ENCODE data around the gene BRCC3.

The BRCC3 gene

DNA sequence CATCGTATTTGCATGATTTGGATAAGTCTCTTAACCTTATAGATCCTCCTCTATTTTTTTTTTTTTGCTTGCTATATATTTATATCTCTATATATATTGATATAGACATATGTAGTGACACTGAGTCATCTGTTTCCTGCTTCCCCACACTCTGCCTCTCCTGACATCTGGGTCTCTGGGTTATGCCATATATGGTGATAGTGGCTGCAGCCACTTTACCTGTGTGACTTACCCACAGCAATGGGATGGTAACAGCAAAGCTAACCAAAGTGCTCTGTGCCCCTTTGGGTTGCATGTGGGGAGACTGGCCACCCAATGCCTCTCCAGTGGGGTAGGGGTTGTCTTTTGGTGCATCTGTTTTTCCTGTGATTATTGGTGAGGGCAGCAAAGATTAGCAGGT, 14.8 kb upstream of the BRCC3 start:
- no peak for DNase-seq (ENCODE audit: extremely low spot score, insufficient read length, low read depth)
- peak; percentile 18 for FAIRE-seq

DNA sequence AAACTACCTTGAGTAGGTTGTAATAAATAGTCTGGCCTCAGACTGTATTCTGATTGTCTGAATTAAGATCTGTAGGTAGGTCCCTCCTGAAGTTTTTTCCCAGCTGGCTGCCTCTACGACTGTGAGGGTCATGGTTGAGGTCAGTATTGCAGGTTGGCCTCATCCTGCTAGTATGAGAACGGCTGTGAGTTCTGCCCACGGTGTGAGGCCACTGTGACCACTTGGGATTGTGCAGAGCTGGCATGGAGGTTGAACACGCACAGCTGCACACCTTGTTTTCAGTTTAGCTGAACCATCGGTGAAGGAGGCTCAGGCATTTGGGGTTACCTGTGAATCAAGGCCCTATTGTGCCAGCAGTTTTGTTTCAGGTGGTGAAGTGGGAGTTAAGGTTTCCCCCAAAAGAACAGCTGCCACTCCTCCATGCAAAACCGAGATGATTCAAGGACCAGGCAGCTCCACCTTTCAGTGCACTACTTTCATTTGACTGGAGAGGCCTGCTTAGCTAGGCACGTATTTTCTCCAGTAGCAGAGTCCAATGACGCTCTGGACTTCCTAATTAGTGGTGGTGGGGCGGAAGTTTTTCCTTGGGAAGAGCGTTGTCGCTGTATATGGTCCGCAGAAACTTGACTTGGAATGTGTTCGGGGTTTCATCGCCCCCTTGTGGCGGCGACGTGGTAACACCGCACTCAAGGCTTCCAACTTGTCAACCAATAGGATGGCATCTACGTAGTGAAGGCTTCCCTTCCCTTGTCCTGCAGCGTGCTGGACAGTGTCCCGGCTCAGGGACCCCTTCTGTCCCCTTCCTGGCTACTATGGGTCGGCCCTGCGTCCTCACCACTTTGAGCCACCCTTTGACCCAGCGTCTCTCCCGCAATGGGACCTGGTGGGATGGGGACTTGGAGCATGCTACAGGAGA, 14.2 kb upstream of the BRCC3 start:
- FAIRE-seq (peak; percentile 73), DNase-seq (ENCODE audit: extremely low spot score, insufficient read length, low read depth) (peak; percentile 9)

DNA sequence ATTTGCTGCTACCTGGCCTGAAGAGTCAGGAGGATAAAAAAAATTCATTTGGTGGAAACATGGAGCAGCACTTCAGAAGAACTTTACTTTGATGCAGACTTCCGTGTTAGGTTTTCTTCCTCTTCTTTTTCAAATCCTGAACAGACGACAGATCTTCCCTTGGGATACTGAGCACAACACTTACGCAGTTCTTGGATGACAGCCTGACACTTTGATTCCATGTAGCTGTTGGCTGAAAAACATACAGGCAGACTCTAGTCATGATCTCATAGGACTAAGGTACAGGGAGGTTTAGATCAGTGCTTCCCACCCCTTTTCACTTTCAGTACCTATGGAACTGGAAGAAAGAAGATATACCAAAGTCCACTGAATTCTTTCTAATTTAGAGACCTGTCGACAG, 9.5 kb upstream of the BRCC3 start:
- DNase-seq (ENCODE audit: extremely low spot score, insufficient read length, low read depth) = no peak
- no peak for FAIRE-seq

DNA sequence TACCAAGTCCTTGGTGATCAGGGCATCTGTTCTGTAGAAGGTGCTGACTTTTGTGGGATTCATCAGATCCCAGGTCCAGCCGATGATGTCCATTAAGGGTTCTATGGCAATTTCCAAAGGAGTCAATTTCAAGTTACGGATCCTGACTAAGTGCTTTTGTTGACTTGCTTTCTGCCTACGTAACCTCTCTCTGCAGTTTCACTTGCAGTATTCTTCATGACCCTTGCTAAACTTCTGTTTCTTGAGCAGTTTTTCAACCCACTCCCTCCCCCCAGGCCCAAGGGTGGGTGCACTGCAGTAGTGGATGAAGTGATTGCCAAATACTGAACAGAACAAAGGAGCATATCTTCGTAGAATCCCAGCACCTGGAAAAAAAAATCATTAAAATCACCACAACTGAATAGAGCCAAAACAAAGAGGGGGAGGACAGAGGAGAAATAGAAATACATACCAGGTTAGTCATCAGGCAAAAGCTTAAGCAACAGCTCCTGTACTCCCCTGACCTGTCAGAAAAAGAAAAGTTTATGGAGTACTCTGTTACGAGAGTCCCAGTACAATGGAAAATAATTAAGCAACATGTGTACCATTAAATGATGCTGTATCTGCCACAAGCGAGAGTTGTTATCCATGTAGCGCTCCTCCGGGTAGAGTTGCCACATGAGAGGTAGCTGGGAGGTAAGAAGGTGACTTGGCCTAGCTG, 6.1 kb upstream of the BRCC3 start:
- DNase-seq (ENCODE audit: extremely low spot score, insufficient read length, low read depth) (no peak), FAIRE-seq (no peak)

DNA sequence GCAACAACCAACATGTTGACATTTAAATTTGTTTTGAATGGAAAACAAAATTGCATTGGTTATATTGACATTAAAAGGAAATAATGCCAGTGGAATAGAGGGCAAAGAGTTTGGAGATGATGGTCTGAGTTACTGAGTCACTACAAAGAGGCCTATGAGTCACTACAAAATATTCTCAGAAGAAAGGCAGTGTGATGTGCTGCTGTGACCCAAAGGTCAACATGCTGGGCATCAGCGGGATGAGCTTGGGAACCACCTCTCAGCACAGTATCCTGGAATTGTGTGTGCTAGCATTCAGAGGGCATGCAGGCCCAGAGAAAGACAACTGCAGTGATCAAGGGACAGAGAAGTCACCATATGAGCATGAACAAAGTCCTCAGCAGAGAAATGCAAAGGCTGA, 3.1 kb upstream of the BRCC3 start:
- no peak for FAIRE-seq

DNA sequence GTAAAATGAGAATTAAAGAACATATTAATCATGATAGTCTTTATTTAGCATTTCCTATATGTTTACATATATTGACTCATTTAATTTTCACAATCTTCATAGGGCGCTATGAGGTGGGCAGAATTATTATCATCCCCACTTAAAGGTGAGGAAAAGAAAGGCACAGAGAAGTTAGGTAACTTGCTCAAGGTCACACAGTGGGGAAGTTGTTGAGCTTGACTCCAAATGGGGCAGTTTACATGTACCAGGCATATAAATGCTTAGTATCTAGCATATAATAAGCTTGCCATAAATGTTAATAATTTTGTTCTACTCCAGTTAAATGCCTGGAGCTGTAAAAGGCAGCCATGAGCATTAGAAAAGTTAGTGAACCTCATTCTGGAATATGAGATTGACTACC, 1.9 kb upstream of the BRCC3 start:
- DNase-seq (ENCODE audit: extremely low spot score, insufficient read length, low read depth) = no peak
- no peak for FAIRE-seq

More for the DNA sequence above, 3.1 kb upstream of the BRCC3 start:
- DNase-seq (ENCODE audit: extremely low spot score, insufficient read length, low read depth) = no peak

DNA sequence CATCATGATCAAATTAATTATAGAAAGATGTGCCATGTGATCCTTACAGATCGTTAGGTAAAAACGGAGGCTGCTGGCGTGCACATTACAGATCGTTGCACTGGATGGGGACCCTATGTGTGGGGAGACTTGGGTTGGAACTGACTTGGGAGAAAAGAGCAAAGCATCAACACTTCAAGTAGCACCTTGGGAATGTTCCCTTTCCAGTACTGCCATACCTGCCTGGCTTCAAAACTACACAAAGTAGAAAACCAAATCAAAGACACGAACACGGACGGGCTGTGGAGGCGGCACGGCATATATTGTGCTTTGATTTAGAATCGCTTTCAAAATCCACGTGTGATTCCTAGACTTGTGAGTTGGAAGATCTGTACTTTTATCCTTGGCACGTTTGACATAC, 1.3 kb upstream of the BRCC3 start:
- DNase-seq (ENCODE audit: extremely low spot score, insufficient read length, low read depth) (no peak), FAIRE-seq (peak; percentile 41)

DNA sequence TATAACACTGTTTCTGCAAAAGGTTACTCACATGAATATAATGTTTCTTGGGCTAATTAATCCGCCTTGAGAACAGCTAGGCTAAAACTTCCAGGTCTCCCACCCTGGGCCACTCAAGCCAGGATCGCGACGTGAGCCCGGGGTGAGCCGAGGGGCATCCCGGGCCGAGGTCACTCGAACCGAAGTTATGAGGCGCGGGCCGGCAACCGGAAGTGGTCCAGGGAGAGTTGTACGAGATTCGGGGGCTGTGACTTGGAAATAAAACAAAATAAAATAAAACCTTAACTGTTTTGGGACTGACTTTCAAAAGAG, 689 bp upstream of the BRCC3 start:
- no peak for FAIRE-seq
- no peak for DNase-seq (ENCODE audit: extremely low spot score, insufficient read length, low read depth)

DNA sequence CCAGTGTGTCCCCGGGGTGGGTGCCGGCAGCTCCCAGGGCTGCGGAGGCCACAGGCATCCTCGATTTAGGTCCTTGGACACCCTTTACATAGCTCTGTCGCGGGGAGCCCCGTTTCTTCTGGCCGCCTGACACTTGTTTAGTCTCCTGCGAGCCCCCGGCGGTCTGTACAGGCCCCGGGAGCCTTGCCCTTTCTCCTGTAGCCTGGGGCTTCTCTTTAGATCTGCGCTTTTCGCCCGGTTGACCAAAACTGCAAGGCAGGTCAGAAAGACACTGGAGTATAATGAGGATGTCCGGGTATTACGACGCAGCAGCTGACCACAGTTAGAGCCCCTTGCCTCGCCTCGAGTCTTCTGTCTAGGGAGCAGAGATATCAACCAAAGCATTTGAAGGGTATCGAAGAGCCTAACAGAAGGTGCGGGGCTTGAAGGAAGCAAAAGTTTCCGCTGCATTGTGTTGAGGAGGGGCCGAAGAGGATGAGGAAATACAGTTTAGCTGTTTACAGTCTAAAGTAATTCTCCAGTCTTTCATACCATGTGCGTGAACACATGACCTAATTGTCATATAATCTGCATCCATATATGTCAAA, 479 bp downstream of the BRCC3 start:
- no peak for DNase-seq (ENCODE audit: extremely low spot score, insufficient read length, low read depth)
- no peak for FAIRE-seq

DNA sequence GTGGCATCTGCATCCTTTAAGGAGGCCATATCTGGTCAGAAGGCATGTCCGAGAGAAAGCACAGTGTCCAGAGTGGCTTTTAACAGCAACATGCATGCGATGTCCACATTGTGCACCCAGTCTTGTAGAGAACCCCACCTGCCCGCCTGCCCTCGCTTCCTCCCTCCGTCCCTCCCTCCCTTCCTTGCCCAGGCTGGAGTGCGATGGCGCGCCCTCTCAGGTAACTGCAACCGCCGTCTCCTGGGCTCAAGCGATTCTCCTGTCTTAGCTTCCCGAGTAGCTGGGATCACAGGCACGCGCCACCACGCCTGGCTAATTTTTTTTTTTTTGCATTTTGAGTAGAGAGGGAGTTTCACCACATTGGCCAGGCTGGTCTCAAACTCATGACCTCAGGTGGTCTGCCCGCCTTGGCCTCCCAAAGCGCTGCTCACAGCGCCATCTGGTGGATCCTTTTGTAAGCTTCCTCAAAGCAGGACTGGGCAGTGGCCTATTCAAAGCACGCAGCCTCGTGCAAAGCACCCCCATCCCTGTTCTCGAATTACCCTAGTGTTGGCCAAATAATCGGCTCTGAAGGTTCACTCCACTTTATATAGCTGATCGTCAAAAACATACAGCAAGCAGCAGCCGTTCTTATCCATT, 15.0 kb downstream of the BRCC3 start:
- DNase-seq (ENCODE audit: extremely low spot score, insufficient read length, low read depth) (no peak), FAIRE-seq (peak; percentile 60)

DNA sequence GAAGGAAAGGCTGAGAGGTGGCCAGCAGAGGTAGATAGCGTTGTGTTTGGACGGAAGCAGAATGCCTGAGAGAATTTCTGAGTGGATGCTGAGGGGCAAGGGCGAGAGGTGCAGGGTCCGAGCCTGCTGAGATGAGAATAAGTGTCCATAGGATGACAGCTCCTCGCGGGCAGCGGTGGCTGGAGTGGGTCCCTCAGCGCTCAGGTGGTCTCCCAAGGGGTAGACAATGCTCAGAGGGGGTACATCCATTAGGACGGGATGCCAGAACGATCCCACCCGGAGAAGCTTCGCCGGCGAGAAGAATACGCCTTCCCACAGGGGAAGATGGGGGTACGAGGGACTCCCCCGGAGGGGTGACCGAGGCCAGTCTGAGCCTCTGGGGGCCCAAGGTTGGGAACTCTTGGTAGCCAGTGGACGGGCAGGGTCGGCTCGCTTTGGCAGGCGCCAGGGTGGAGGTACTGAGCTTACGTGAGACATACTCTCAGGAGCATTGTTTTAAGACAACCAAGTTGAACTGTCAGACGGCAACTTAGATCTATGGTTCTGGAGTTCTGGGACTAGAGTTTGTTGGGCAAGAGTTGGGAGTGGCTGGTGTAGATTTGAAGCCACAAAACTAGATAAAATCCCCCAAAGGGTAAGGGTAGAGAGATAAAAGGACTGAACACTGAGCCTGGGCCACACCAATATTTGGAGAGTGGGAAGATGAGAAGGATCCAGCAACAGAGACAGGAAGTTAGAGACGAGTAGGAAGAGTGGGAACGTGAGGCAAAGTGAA, 15.8 kb downstream of the BRCC3 start:
- FAIRE-seq (no peak), DNase-seq (ENCODE audit: extremely low spot score, insufficient read length, low read depth) (no peak)

DNA sequence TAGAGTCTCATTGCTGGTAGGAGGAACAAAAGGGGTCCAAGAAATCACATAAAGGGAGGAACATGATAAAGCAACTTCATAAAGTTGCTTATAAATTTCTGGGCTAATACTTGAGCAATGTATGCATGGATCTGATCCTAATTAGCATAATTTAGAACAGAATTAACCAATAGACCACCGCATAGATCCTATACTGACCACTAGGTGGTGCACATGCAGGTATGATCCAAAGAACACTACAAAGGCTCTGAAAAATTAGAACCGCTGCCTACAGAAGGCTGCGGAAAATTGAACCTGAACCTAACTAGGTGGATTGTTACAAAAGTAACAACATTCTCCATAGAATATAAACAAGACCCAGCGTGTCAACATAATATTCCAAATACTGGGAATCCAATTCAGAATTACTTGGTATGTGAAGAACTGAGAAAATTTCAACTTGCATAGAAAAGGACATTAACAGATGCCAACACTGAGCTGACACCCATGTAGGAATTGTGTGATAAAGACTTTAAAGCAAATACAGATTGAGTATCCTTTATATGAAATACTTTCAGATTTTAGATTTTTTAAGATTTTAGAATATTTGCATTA, 23.3 kb downstream of the BRCC3 start:
- no peak for FAIRE-seq
- no peak for DNase-seq (ENCODE audit: extremely low spot score, insufficient read length, low read depth)

DNA sequence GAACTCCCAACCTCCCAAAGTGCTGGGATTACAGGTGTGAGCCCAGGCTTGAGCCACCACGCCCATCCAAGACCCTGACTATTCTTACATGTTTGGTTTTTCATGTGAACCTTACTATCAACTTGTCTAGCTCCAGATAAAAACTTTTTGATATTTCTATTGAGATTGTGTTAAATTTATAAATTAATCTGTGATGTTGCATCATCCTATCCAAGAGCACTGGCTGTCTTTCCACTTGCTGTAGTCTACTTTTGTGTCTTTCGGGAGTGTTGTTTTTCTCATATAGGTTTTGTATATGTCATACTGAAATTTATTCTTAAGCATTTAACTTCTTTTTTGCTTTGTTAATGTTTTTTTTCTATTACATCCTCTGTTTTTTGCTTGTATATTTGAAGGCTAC, 34.6 kb downstream of the BRCC3 start:
- FAIRE-seq (peak; percentile 62), DNase-seq (ENCODE audit: extremely low spot score, insufficient read length, low read depth) (no peak)

DNA sequence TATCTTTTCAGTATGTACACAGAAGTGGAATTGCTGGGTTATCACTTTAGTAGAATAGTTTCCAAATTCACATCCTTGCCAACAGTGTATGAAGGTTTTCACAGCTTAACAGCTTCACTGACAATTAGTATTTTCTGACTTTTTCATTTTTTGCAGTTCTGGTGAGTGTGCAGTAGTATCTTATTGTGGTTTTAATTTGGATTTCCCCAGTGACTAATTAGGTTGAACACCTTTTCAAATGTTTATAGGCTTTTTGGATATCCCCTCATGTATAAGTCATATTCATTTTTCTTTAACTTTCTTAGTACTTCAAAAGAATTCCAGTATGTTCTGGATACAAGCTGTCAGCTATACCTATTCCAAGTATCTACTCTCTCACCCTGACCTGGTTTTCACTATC, 37.1 kb downstream of the BRCC3 start:
- FAIRE-seq (no peak), DNase-seq (ENCODE audit: extremely low spot score, insufficient read length, low read depth) (no peak)

DNA sequence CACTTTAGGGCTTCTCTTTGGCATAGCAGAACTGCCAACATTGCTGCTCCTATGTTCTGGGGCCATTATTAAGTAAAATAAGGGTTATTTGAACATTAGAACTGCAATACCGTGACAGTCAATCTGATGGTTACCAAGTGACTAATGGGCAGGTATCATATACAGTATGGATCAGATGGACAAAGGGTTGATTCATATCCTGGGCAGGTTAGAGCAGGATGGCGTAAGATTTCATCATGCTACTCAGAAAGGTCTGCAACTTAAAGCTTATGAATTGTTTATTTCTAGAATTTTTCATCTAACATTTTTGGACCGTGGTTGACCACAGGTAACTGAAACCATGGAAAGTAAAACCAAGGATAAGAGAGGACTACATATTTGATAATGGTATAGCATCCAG, 40.9 kb downstream of the BRCC3 start:
- FAIRE-seq = no peak
- no peak for DNase-seq (ENCODE audit: extremely low spot score, insufficient read length, low read depth)

DNA sequence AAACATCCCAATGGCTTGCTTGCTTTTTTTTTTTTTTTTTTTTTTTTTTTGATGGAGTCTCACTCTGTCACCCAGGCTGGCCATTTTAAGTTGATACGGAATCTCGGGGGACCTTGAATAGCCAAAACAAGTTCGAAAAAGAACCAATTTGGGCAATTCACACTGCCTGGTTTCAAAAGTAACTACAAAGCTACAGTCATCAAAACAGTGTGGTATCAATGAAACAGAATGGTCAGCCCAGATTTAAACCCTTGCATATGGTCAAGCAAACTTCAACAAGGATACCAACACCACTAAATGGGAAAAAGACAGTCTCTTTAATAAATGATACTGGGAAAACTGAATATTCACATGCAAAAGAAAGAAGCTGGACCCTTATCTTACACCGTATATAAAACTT, 41.8 kb downstream of the BRCC3 start:
- FAIRE-seq (no peak), DNase-seq (ENCODE audit: extremely low spot score, insufficient read length, low read depth) (no peak)

DNA sequence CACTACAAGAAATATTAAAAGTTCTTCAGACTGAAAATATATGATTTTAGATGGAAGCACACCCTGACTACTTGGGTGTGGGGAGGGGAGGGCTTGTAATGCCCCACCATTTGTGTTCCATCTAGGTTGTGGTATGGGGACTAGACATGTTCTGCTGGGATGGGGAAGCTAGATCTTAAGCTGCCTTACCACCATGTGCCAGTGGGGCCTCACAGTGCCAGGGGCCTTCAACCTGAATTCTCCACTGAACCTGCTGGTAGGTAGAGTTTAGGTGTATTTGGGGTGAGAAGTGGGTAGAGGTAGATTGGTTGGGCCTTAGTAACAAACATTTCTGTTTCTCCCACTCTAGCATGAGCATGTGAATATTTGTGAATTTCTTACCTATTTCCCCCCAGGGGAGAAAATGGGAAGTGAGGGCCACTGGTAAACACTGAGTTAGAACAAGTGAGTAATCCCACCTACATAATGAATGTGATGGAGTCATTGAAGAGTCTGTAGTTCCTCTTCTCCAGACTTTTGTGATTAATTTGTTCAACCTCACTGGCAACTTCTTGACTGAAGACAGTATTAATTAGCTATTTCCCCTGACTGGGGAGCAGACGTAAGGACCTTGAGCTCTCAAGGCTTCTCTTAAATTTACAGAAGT, 44.0 kb downstream of the BRCC3 start:
- no peak for FAIRE-seq
- DNase-seq (ENCODE audit: extremely low spot score, insufficient read length, low read depth) = no peak

DNA sequence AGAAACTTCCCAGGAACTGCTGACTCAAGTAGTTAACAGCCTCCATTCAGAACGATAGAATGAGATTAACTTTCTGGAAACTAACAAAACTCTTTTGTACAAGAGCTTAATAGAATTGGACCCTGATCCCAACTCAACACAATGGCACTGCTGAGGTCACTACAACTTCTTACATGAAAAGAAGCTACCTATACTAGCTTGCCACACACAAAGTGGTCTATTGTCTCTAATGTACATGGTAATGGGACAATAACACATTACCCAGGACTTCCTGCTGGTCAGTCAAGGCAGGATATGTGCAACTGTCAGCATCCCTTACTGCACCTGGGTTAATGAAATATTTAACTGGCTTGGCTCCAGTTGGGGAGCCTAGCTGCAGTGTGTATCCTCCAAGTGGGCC, 56.2 kb downstream of the BRCC3 start:
- DNase-seq (ENCODE audit: extremely low spot score, insufficient read length, low read depth) (no peak), FAIRE-seq (peak; percentile 42)

DNA sequence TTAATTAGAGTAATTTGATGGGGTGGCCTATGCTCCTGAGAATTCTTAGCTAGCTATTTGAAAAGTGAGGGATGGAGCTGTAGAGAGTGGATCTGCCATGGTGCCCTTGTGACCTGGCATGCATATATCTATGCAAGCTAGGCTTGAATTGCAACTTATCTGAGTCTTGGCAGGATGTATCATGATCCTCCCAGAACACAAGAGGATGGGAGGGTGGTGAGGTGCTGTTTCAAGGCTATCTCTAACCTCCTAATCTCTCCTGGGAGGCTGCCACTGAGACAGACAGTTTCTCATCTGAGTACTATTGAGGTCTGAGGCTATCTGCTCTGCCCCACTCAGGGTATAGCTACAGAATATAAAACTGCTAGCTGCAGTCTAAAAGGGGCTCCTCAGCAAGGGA, 56.6 kb downstream of the BRCC3 start:
- FAIRE-seq (no peak), DNase-seq (ENCODE audit: extremely low spot score, insufficient read length, low read depth) (no peak)

Data from GM18507 (cell line).